ENCODE data around the gene LAMC1. TPM values are rescaled to one million over a fixed set of nuclear protein-coding genes. Genes with fewer than 3 reads are reported as not detected.
"Not testable (repeated sequence)": the region's sequence is repeated elsewhere in the genome, so short reads cannot be mapped to it uniquely, and the experiment has no call there.

LAMC1 gene
- total RNA-seq, 1 donor from 2014 or later: 802 TPM

GRCh38 chr1:183106746-183107145, 83.5 kb downstream of the LAMC1 start:
- no peak for DNase-seq

- DNase-seq: no peak
These were observed 87.2 kb downstream of the LAMC1 start for GRCh38 chr1:183110326-183110880.

GRCh38 chr1:183114441-183114840, 91.2 kb downstream of the LAMC1 start:
- no peak for DNase-seq

- no peak for DNase-seq
These were observed 93.2 kb downstream of the LAMC1 start for GRCh38 chr1:183116416-183116815.

GRCh38 chr1:183121609-183122008, 98.4 kb downstream of the LAMC1 start:
- no peak for DNase-seq

GRCh38 chr1:183124259-183124658, 101.0 kb downstream of the LAMC1 start:
- peak; percentile 79 for DNase-seq

- no peak for DNase-seq
These were observed 102.2 kb downstream of the LAMC1 start for GRCh38 chr1:183125279-183125999.

GRCh38 chr1:183126000-183126366, 102.8 kb downstream of the LAMC1 start:
- DNase-seq: no peak

GRCh38 chr1:183126528-183126927, 103.3 kb downstream of the LAMC1 start:
- DNase-seq: no peak

- no peak for DNase-seq
These were observed 106.9 kb downstream of the LAMC1 start for GRCh38 chr1:183129921-183130690.

GRCh38 chr1:183131166-183131565, 107.9 kb downstream of the LAMC1 start:
- DNase-seq: no peak

- no peak for DNase-seq
These were observed 112.1 kb downstream of the LAMC1 start for GRCh38 chr1:183135336-183135735.

GRCh38 chr1:183137782-183138181, 114.6 kb downstream of the LAMC1 start:
- DNase-seq: no peak

- no peak for DNase-seq
These were observed 115.1 kb downstream of the LAMC1 start for GRCh38 chr1:183138301-183138700.

- DNase-seq: peak; percentile 93
These were observed 116.2 kb downstream of the LAMC1 start for GRCh38 chr1:183139281-183139942.

GRCh38 chr1:183140633-183141032, 117.4 kb downstream of the LAMC1 start:
- no peak for DNase-seq

- DNase-seq: no peak
These were observed 119.0 kb downstream of the LAMC1 start for GRCh38 chr1:183142171-183142570.

- no peak for DNase-seq
These were observed 120.5 kb downstream of the LAMC1 start for GRCh38 chr1:183143576-183144315.

- DNase-seq: no peak
These were observed 121.5 kb downstream of the LAMC1 start for GRCh38 chr1:183144752-183145151.

GRCh38 chr1:183147735-183148134, 124.5 kb downstream of the LAMC1 start:
- no peak for DNase-seq

- DNase-seq: no peak
These were observed 125.4 kb downstream of the LAMC1 start for GRCh38 chr1:183148599-183148998.

- DNase-seq: no peak
These were observed 126.1 kb downstream of the LAMC1 start for GRCh38 chr1:183149273-183149672.

- not testable (repeated sequence) for DNase-seq
These were observed 126.8 kb downstream of the LAMC1 start for GRCh38 chr1:183150032-183150431.

Data from dermis blood vessel endothelial cell (primary cell).